Cardiac fibroblast (primary cell): ENCODE measurements around the gene FPR2.

Experiments used
- DNase-seq, 2 donors: peaks; one replicate each; pipeline versions ENCODE4 v3.0.0 to v3.0.0-alpha.2; 2010; ENCODE audit warnings: low read depth in 2 of 2
- H3K4me3 ChIP-seq, 2 donors: replicated peaks in 1 of 2; 1 replicate in 1 of 2; 2 replicates in 1 of 2; pipeline ENCODE4 v1.5.1; 2011; ENCODE audit warnings: low read depth in 2 of 2, low read length in 2 of 2, mild to moderate bottlenecking in 2 of 2, moderate library complexity in 1 of 2
- CTCF ChIP-seq: IDR thresholded peaks from one replicate; pipeline ENCODE4 v1.5.1; 2011; ENCODE audit warnings: low read depth, mild to moderate bottlenecking, low read length, inconsistent platforms

The FPR2 gene

DNA sequence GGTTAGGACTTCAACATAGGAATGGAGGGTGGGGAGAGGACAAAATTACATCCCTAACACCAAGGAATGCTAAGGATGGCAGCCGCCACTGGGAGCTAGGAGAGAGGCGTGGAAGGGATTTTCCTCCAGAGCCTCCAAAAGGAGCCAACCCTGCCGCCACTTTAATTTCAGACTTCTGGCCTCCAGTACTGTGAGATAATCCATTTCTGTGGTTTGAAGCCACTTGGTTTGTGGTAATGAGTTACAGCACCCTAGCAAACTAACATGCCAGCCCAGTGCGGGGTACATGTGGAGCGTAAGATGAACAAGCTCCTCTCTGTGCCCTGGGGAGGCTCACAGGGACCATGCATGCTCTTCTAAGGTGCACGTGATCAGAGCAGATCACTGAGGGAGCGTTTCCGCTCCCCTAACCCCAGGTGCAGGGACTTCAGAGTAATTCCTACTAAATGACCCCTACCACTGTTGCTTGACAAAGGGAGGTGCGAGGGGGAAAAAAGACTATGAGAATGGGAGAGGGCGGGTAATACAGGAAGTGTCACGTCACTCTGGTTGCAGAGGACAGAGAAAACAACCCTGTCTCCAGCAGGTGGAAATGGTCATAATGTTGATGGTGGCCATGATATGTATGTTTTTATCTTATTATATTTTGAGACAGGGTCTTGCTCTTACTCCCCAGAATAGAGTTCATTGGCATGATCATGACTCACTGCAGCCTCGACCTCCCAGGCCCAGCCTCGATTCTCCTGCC lies 21.3 kb upstream of the FPR2 start:
- no peak for TF ChIP-seq CTCF
- no peak for DNase-seq
- H3K4me3 ChIP-seq: no peak overlapping the region

DNA sequence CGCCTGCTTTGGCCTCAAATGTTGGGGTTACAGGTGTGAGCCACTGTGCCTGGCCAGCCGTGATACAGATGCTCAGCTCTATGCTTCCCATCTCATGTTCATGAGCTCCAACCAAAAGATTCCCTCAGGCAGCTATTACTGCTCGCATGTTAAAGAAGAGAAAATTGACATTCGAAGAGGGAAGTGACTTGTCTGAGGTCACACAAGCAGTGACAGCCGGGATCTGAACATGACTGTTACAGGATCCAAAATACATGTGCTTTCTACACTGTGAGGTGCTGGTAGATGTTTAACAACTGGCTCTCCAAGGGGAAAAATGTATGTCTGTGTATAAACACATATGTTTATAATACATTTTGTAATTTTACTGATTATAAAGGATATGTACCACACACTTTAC lies 20.6 kb upstream of the FPR2 start:
- peak in 1 of 2 donors; percentile 21 for DNase-seq
- TF ChIP-seq CTCF: no peak
- H3K4me3 ChIP-seq: no peak overlapping the region

DNA sequence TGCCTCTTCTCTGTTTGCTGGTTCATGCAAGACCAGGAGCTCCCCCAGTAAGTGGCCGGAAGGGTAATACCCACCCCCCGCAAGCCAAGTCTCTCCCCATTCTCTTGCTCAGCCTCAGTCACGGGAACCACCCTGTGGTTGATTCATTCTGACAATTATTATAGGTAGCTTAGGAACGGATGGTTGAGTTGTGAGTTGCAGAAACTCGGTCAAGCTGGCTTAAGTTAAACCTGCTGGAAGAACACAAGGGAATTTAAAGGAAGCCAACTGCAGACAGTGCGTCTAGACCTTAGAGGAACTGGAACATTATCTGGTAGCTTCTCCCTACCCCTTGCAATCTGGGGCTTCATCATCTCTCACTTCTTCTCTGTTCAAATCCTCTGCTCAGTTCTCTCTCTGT lies 18.2 kb upstream of the FPR2 start:
- no peak for TF ChIP-seq CTCF
- H3K4me3 ChIP-seq: no peak overlapping the region
- peak; percentile 51 to 96 for DNase-seq

DNA sequence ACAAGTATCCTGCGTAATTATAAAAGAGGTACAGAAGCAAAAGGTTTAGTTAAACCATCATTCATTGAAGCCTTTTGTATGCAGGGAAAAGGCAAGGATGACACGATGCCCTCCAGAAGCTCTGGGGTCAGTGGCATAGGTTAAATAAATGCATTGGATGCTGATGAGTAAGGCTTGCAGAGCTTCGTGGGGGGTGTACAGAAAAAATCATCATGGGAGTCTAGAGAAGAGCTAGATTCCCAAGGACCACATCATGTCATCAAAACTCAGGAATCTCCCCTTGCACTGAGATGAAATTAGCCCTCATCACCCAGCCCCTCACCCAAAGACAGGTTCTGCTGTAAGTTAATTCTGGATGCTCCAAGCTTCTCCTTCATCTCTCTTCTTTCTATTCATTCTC lies 17.6 kb upstream of the FPR2 start:
- DNase-seq: peak in 1 of 2 donors; percentile 92
- no peak for TF ChIP-seq CTCF
- H3K4me3 ChIP-seq: no peak overlapping the region

- H3K4me3 ChIP-seq: no peak overlapping the region
- no peak for DNase-seq
- no peak for TF ChIP-seq CTCF
These were observed 14.2 kb upstream of the FPR2 start for GRCh38 chr19:51746731-51747130.

- peak in 1 of 2 donors; percentile 74 for DNase-seq
These were observed 11.0 kb upstream of the FPR2 start for GRCh38 chr19:51749979-51750378.

More at GRCh38 chr19:51749979-51750378, 11.0 kb upstream of the FPR2 start:
- TF ChIP-seq CTCF: no peak
- H3K4me3 ChIP-seq: no peak overlapping the region
